H1 (cell line): ENCODE data around the gene PARD3. TPM values are rescaled to one million over a fixed set of nuclear protein-coding genes. Genes with fewer than 3 reads are reported as not detected.

Experiments
- CTCF ChIA-PET: fragments of 300-600 bp; sonication (Branson Sonifier 250); formaldehyde crosslinking; loops from one replicate; lab custom pipeline; 2021; ENCODE audit not compliant: partially characterized antibody; lab: Charles Lee
- POLR2A ChIA-PET: fragments of 300-600 bp; sonication (Branson Sonifier 250); formaldehyde crosslinking; loops from one replicate; lab custom pipeline; 2021; ENCODE audit warnings: inconsistent platforms; ENCODE audit not compliant: partially characterized antibody; lab: Charles Lee
- DNase-seq, 2 experiments: peaks; one replicate each; pipeline versions ENCODE4 v3.0.0 to v3.0.0-alpha.2; 2010 to 2022; ENCODE audit warnings: low spot score in 2 of 2, low read depth in 1 of 2, mixed read lengths in 1 of 2
- FAIRE-seq: peaks from 2 replicates; lab custom pipeline; 2011; peaks lifted over from hg19 to GRCh38; lab: Jason Lieb, UNC
- H2AFZ ChIP-seq: 2 replicates; pipeline ENCODE4 v1.8.1; 2012; ENCODE audit warnings: low read length, inconsistent platforms
- H2AK5ac ChIP-seq: 2 replicates; pipeline ENCODE4 v1.6.1; 2013; ENCODE audit warnings: low read depth, low read length
- H2BK120ac ChIP-seq: replicated peaks from 2 replicates; pipeline ENCODE3; 2013; ENCODE audit warnings: low read depth, low read length, inconsistent platforms
- H2BK12ac ChIP-seq: 2 replicates; pipeline ENCODE4 v1.6.1; 2013; ENCODE audit warnings: low read depth, low read length
- H2BK15ac ChIP-seq: 2 replicates; pipeline ENCODE4 v1.6.1; 2013; ENCODE audit warnings: low read length
- H2BK20ac ChIP-seq: 2 replicates; pipeline ENCODE4 v1.6.1; 2013; ENCODE audit warnings: low read length
- H2BK5ac ChIP-seq: 2 replicates; pipeline ENCODE4 v1.6.1; 2013; ENCODE audit warnings: low read depth, low read length
- H3K14ac ChIP-seq: 2 replicates; pipeline ENCODE4 v1.6.1; 2013; ENCODE audit warnings: inconsistent platforms; ENCODE audit not compliant: insufficient read length
- H3K18ac ChIP-seq: 2 replicates; pipeline ENCODE4 v1.6.1; 2013; ENCODE audit warnings: low read length; ENCODE audit errors: extremely low read depth
- H3K23ac ChIP-seq: 2 replicates; pipeline ENCODE4 v1.6.1; 2013; ENCODE audit warnings: inconsistent platforms; ENCODE audit not compliant: insufficient read length
- H3K23me2 ChIP-seq: 2 replicates; pipeline ENCODE4 v1.6.1; 2013; ENCODE audit warnings: low read depth, low read length
- H3K27ac ChIP-seq: 2 replicates; pipeline ENCODE4 v1.6.1; 2011; ENCODE audit warnings: low read depth, low read length, inconsistent platforms
- H3K27me3 ChIP-seq, 4 experiments: replicated peaks in 1 of 4; 1 replicate in 1 of 4; 2 replicates in 3 of 4; pipeline versions ENCODE4 v1.6.1 to v1.8.1; 2011 to 2013; ENCODE audit warnings: low read length in 3 of 4, mild to moderate bottlenecking in 3 of 4, inconsistent platforms in 2 of 4, mixed read lengths in 2 of 4, moderate library complexity in 1 of 4; ENCODE audit not compliant: control insufficient read depth in 3 of 4, insufficient read depth in 3 of 4; ENCODE audit errors: extremely low read depth in 1 of 4
- H3K36me3 ChIP-seq, 4 experiments: 2 replicates each; pipeline versions ENCODE4 v1.6.1 to v1.8.1; 2011 to 2013; ENCODE audit warnings: mild to moderate bottlenecking in 4 of 4, low read length in 3 of 4, moderate library complexity in 2 of 4, control low read depth in 1 of 4, inconsistent platforms in 1 of 4; ENCODE audit not compliant: insufficient read depth in 4 of 4, control insufficient read depth in 2 of 4
- H3K4ac ChIP-seq: replicated peaks from 2 replicates; pipeline ENCODE3; 2013; ENCODE audit warnings: low read length, low read depth, mixed read lengths, inconsistent platforms; ENCODE audit not compliant: insufficient read length
- H3K4me1 ChIP-seq, 4 experiments: replicated peaks in 1 of 4; 1 replicate in 1 of 4; 2 replicates in 3 of 4; pipeline versions ENCODE4 v1.6.1 to v1.8.1; 2011 to 2013; ENCODE audit warnings: low read length in 3 of 4, inconsistent platforms in 2 of 4, mixed read lengths in 1 of 4; ENCODE audit not compliant: insufficient read depth in 4 of 4, control insufficient read depth in 3 of 4
- H3K4me2 ChIP-seq, 2 experiments: 2 replicates each; pipeline versions ENCODE4 v1.6.1 to v1.8.1; 2011 to 2013; ENCODE audit warnings: low read depth in 2 of 2, low read length in 2 of 2, control low read depth in 1 of 2, inconsistent platforms in 1 of 2, mild to moderate bottlenecking in 1 of 2; ENCODE audit not compliant: insufficient read depth in 1 of 2
- H3K4me3 ChIP-seq, 4 experiments: fragments of 200-600, 300-600 bp in 1 of 4; sonication (generic), shearing (Covaris generic), sonication (Bioruptor Twin) in 1 of 4; 2 replicates each; pipeline versions ENCODE4 v1.5.1 to v1.8.1; 2011 to 2016; ENCODE audit warnings: low read length in 4 of 4, low read depth in 3 of 4, control low read depth in 2 of 4, inconsistent platforms in 2 of 4, mild to moderate bottlenecking in 2 of 4, mixed read lengths in 1 of 4, moderate library complexity in 1 of 4; ENCODE audit not compliant: insufficient read depth in 2 of 4; ENCODE audit errors: extremely low read depth in 1 of 4
- H3K56ac ChIP-seq: replicated peaks from 2 replicates; pipeline ENCODE3; 2013; ENCODE audit warnings: low read depth, mild to moderate bottlenecking, mixed read lengths, low read length, inconsistent platforms; ENCODE audit not compliant: insufficient read length
- H3K79me1 ChIP-seq: 2 replicates; pipeline ENCODE4 v1.6.1; 2013; ENCODE audit warnings: low read depth, low read length, control low read depth
- H3K79me2 ChIP-seq, 2 experiments: 2 replicates each; pipeline versions ENCODE4 v1.6.1 to v1.8.1; 2012 to 2013; ENCODE audit warnings: low read length in 2 of 2, mild to moderate bottlenecking in 2 of 2, inconsistent platforms in 1 of 2; ENCODE audit not compliant: insufficient read depth in 2 of 2, control insufficient read depth in 1 of 2
- H3K9ac ChIP-seq, 4 experiments: replicated peaks in 1 of 4; 1 replicate in 1 of 4; 2 replicates in 3 of 4; pipeline versions ENCODE4 v1.6.1 to v1.8.1; 2011 to 2013; ENCODE audit warnings: low read depth in 3 of 4, low read length in 3 of 4, control low read depth in 2 of 4, mild to moderate bottlenecking in 2 of 4, moderate library complexity in 2 of 4, inconsistent platforms in 1 of 4; ENCODE audit errors: extremely low read depth in 1 of 4
- H3K9me3 ChIP-seq, 2 experiments: 2 replicates each; pipeline versions ENCODE4 v1.6.1 to v1.8.1; 2012 to 2013; ENCODE audit warnings: mild to moderate bottlenecking in 2 of 2, moderate library complexity in 2 of 2, control low read depth in 1 of 2, inconsistent platforms in 1 of 2, low read depth in 1 of 2, low read length in 1 of 2, mixed read lengths in 1 of 2; ENCODE audit not compliant: insufficient read depth in 2 of 2
- H4K20me1 ChIP-seq, 2 experiments: replicated peaks in 1 of 2; 2 replicates each; pipeline versions ENCODE3 to v1.8.1; 2011 to 2013; ENCODE audit warnings: inconsistent platforms in 2 of 2, low read length in 2 of 2, mild to moderate bottlenecking in 1 of 2; ENCODE audit not compliant: insufficient read depth in 2 of 2, control insufficient read depth in 1 of 2
- H4K5ac ChIP-seq: 2 replicates; pipeline ENCODE4 v1.6.1; 2013; ENCODE audit warnings: low read length, low read depth, mixed read lengths, inconsistent platforms; ENCODE audit not compliant: insufficient read length
- H4K8ac ChIP-seq: 2 replicates; pipeline ENCODE4 v1.8.0; 2013; ENCODE audit warnings: mild to moderate bottlenecking, moderate library complexity, low read length, inconsistent platforms; ENCODE audit not compliant: insufficient read depth; ENCODE audit errors: extremely low read depth
- H4K91ac ChIP-seq: replicated peaks from 2 replicates; pipeline ENCODE3; 2013; ENCODE audit warnings: low read length, mixed read lengths, inconsistent platforms; ENCODE audit not compliant: insufficient read length
- BCL11A ChIP-seq, 2 experiments: IDR thresholded peaks; one replicate each; pipeline ENCODE4 v1.6.1; 2011; ENCODE audit warnings: low read depth in 2 of 2, low read length in 2 of 2, mild to moderate bottlenecking in 2 of 2
- CEBPB ChIP-seq: IDR thresholded peaks from 2 replicates; pipeline ENCODE4 v1.6.1; 2012; ENCODE audit warnings: low read depth, low read length
- FOSL1 ChIP-seq: IDR thresholded peaks from 2 replicates; pipeline ENCODE4 v1.6.1; 2011; ENCODE audit warnings: mild to moderate bottlenecking, low read depth, low read length, moderate library complexity; ENCODE audit not compliant: insufficient read depth
- HDAC2 ChIP-seq, 2 experiments: fragments of 300-600 bp in 1 of 2; sonication (generic) in 1 of 2; IDR thresholded peaks; 2 replicates each; pipeline ENCODE4 v1.6.1; 2011 to 2012; ENCODE audit warnings: low read depth in 2 of 2, low read length in 2 of 2, mild to moderate bottlenecking in 2 of 2, moderate library complexity in 2 of 2, borderline replicate concordance in 1 of 2, inconsistent platforms in 1 of 2
- HDAC6 ChIP-seq: IDR thresholded peaks from one replicate; pipeline ENCODE4 v1.7.1; 2012; ENCODE audit warnings: low read depth, mild to moderate bottlenecking, inconsistent platforms, low read length, moderate library complexity
- POLR2AphosphoS5 ChIP-seq: IDR thresholded peaks from 2 replicates; pipeline ENCODE4 v1.6.1; 2011; ENCODE audit warnings: low read depth, low read length
- SP4 ChIP-seq: IDR thresholded peaks from 2 replicates; pipeline ENCODE4 v1.6.1; 2012; ENCODE audit warnings: low read length, inconsistent platforms
- SUZ12 ChIP-seq: fragments of 200-600 bp; sonication (generic); IDR thresholded peaks from 2 replicates; pipeline ENCODE4 v1.6.1; 2012; ENCODE audit warnings: mild to moderate bottlenecking, inconsistent platforms, low read length, moderate library complexity, mixed read lengths
- YY1 ChIP-seq: IDR thresholded peaks from 2 replicates; pipeline ENCODE4 v1.6.1; 2011; ENCODE audit warnings: low read depth, mild to moderate bottlenecking, low read length
- WGBS, 2 experiments: shearing (Covaris generic) in 1 of 2; methylation state at CpG; one replicate each; pipeline versions ENCODE4 v1.1.6 to v1.1.7; 2013 to 2015; ENCODE audit warnings: low lambda C conversion rate in 2 of 2, mixed read lengths in 2 of 2, inconsistent platforms in 1 of 2, low coverage in 1 of 2, missing lambda C conversion rate in 1 of 2; ENCODE audit not compliant: insufficient replicate concordance in 2 of 2, insufficient coverage in 1 of 2, insufficient read length in 1 of 2; ENCODE audit errors: extremely low coverage in 1 of 2, missing lambda C conversion rate in 1 of 2; 5-methylcytosine and 5-hydroxymethylcytosine counted together
- polyA plus RNA-seq, 7 experiments: library from polyadenylated mRNA; depleted of rRNA in 3 of 7; stranded (reverse) in 5 of 7; unstranded in 2 of 7; fragments of >200 nt in 5 of 7; fragments of 200-250 nt in 2 of 7; gene quantifications; 1 replicate in 5 of 7; 2 replicates in 1 of 7; 4 replicates in 1 of 7; pipeline versions ENCODE4 v1.2.1 to v1.2.3, GENCODE V29; 2011 to 2013; ENCODE audit warnings: missing spikeins in 2 of 7, mixed read lengths in 2 of 7
- total RNA-seq: library from RNA; stranded (reverse); fragmentation: NEBNext Ultra II Directional; extraction: Animal tissue kit (Norgen Biotek cat#: 25700); gene quantifications from 2 replicates; pipeline ENCODE4 v1.2.1, GENCODE V29; 2021
- TF ChIP-seq, protein P1 (sequence below): IDR thresholded peaks from 2 replicates; pipeline ENCODE4 v1.6.1; 2012; ENCODE audit warnings: inconsistent platforms
- TF ChIP-seq, protein P2 (sequence below): IDR thresholded peaks from 2 replicates; pipeline ENCODE4 v1.6.1; 2011; ENCODE audit warnings: low read length, improper control_type of control experiment

The PARD3 gene
- total and polyA plus RNA-seq, 2 of the 8 experiments (the other 6 are each of a cell fraction or from before 2014, with no cell fraction given) = 19.7 to 49.1 TPM

DNA sequence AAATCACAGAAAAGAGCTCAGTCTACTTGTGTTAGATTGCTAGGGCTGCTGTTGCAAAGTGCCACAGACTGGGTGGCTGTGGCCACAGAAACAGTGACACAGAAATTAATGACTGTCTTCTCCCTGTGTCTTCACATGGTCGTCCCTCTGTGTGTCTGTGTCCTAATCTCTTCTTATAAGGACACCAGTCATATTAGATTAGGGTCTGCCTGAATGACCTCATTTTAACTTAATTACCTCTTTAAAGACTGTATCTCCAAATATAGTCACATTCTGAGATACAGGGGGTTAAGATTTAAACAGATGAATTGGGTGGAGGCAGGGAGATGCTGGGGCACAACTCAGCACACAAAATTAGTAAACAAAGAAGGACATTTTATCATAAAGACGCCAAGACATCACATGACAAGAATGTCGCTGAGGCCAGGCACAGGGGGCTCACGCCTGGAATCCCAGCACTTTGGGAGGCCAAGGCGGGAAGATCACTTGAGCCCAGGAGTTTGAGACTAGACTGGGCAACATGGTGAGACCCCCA, 23.3 kb upstream of the PARD3 start:
- DNase-seq (no peak), FAIRE-seq (no peak)
- WGBS, 2 experiments = 88% methylated on average over 5 of the region's 5 CpGs; no CpG with 5 or more reads in 1 of the 2 experiments
- Histone ChIP-seq H3K27me3 (no peaks in the 10 kb centered on the region), H3K4me3 (no peak overlapping the region), H2AFZ (no peak overlapping the region), H2BK12ac (no peak overlapping the region), H3K9me3 (no peaks in the 10 kb centered on the region), H4K20me1 (no peaks in the 10 kb centered on the region), H2BK5ac (no peak overlapping the region), H3K4ac (no peak overlapping the region), H3K4me1 (no peaks in the 10 kb centered on the region; a peak in 1 of 7 replicates), H4K91ac (no peak overlapping the region), H4K5ac (no peak overlapping the region), H3K79me1 (no peaks in the 10 kb centered on the region), H3K4me2 (no peak overlapping the region), H2BK20ac (no peak overlapping the region), H2AK5ac (no peak overlapping the region), H3K27ac (no peak overlapping the region), H2BK120ac (no peak overlapping the region), H4K8ac (no peak overlapping the region), H3K9ac (no peak overlapping the region), H3K23me2 (no peaks in the 10 kb centered on the region), H3K79me2 (no peaks in the 10 kb centered on the region), H3K23ac (no peak overlapping the region), H3K14ac (no peak overlapping the region), H2BK15ac (no peak overlapping the region), H3K18ac (no peak overlapping the region), H3K56ac (no peak overlapping the region), H3K36me3 (no peaks in the 10 kb centered on the region)
- ChIA-PET POLR2A (interaction anchor here (0.6 to 1.7 kb wide), 2 partner anchors 28 to 62 kb away, joined by 3 read pairs; no protein-coding TSS in a partner anchor), CTCF (interaction anchor here (1.3 kb wide), 2 partner anchors 11 to 101 kb away, joined by 3 to 4 read pairs; no protein-coding TSS in a partner anchor)
- TF ChIP-seq SUZ12 (no peak), YY1 (no peak), HDAC6 (no peak), CEBPB (no peak), POLR2AphosphoS5 (no peak), HDAC2 (IDR thresholded peaks at IDR 0.05; ENCODE audit: borderline replicate concordance in 1 of 2, low read depth in 2 of 2, low read length in 2 of 2) (no peak), SP4 (no peak), FOSL1 (no peak), BCL11A (IDR thresholded peaks at IDR 0.05; ENCODE audit: low read depth in 2 of 2, low read length in 2 of 2) (no peak)
- TF ChIP-seq, protein P1, sequence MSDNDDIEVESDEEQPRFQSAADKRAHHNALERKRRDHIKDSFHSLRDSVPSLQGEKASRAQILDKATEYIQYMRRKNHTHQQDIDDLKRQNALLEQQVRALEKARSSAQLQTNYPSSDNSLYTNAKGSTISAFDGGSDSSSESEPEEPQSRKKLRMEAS = no peak
- TF ChIP-seq, protein P2, sequence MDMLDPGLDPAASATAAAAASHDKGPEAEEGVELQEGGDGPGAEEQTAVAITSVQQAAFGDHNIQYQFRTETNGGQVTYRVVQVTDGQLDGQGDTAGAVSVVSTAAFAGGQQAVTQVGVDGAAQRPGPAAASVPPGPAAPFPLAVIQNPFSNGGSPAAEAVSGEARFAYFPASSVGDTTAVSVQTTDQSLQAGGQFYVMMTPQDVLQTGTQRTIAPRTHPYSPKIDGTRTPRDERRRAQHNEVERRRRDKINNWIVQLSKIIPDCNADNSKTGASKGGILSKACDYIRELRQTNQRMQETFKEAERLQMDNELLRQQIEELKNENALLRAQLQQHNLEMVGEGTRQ = no peak
